Left renal pelvis (tissue), 4 donors: ENCODE measurements around the gene UBD. TPM values are rescaled to one million over a fixed set of nuclear protein-coding genes. Genes with fewer than 3 reads are reported as not detected.
A peak's percentile ranks its signal among the peaks of the same experiment; 100 is the strongest.

ENCODE experiments used
- DNase-seq, 4 donors: peaks; one replicate each; pipeline ENCODE4 v3.0.0-alpha.2; 2013; ENCODE audit warnings: low read depth in 4 of 4, low spot score in 3 of 4
- polyA plus RNA-seq, 4 donors: library from polyadenylated mRNA; unstranded; fragments of 120-200 nt; gene quantifications; one replicate each; pipeline ENCODE4 v1.2.1, GENCODE V29; 2013; ENCODE audit not compliant: insufficient read length in 4 of 4

UBD gene
- polyA plus RNA-seq, 4 donors, result 0.48 to 2.0 (median 0.74) TPM

GRCh38 chr6:29561606-29562181 is 2.2 kb upstream of the UBD start:
- DNase-seq, result no peak

- no peak for DNase-seq
These were observed 1.6 kb upstream of the UBD start for GRCh38 chr6:29561091-29561490.

- no peak for DNase-seq
These were observed 973 bp downstream of the UBD start for GRCh38 chr6:29558439-29559079.

- no peak for DNase-seq
These were observed 2.2 kb downstream of the UBD start for GRCh38 chr6:29557320-29557719.

- DNase-seq, result no peak
These were observed 4.8 kb downstream of the UBD start for GRCh38 chr6:29554764-29555163.

GRCh38 chr6:29553268-29554057 is 6.1 kb downstream of the UBD start:
- peak; percentile 16 to 39 (median 18) for DNase-seq

GRCh38 chr6:29552512-29553051 is 7.0 kb downstream of the UBD start:
- DNase-seq, result peak; percentile 38 to 58 (median 48)

- DNase-seq, result no peak
These were observed 12.0 kb downstream of the UBD start for GRCh38 chr6:29547573-29547972.

GRCh38 chr6:29537714-29538403 is 21.7 kb downstream of the UBD start:
- no peak for DNase-seq

GRCh38 chr6:29532320-29532951 is 27.1 kb downstream of the UBD start:
- DNase-seq, result no peak

GRCh38 chr6:29531668-29532067 is 27.9 kb downstream of the UBD start:
- DNase-seq, result no peak

GRCh38 chr6:29530671-29531310 is 28.7 kb downstream of the UBD start:
- DNase-seq, result no peak

GRCh38 chr6:29529956-29530355 is 29.6 kb downstream of the UBD start:
- no peak for DNase-seq

- no peak for DNase-seq
These were observed 30.5 kb downstream of the UBD start for GRCh38 chr6:29528988-29529560.

- no peak for DNase-seq
These were observed 31.1 kb downstream of the UBD start for GRCh38 chr6:29528300-29528931.

- DNase-seq, result no peak
These were observed 32.0 kb downstream of the UBD start for GRCh38 chr6:29527564-29527963.

- DNase-seq, result no peak
These were observed 32.4 kb downstream of the UBD start for GRCh38 chr6:29527126-29527525.

- no peak for DNase-seq
These were observed 34.3 kb downstream of the UBD start for GRCh38 chr6:29525311-29525639.
